M059J (cell line): ENCODE data around the gene TSPAN15. TPM values are rescaled to one million over a fixed set of nuclear protein-coding genes. Genes with fewer than 3 reads are reported as not detected.

Experiments
- DNase-seq: peaks from one replicate; pipeline ENCODE4 v3.0.0-alpha.2; 2012; ENCODE audit warnings: low read depth
- total RNA-seq: library from RNA; depleted of rRNA; stranded (reverse); fragments of >200 nt; shearing (Covaris generic); gene quantifications from 2 replicates; pipeline ENCODE4 v1.2.3, GENCODE V29; 2014; rRNA removed

The TSPAN15 gene
- total RNA-seq, 1 experiment from 2014 or later: 109 TPM

DNA sequence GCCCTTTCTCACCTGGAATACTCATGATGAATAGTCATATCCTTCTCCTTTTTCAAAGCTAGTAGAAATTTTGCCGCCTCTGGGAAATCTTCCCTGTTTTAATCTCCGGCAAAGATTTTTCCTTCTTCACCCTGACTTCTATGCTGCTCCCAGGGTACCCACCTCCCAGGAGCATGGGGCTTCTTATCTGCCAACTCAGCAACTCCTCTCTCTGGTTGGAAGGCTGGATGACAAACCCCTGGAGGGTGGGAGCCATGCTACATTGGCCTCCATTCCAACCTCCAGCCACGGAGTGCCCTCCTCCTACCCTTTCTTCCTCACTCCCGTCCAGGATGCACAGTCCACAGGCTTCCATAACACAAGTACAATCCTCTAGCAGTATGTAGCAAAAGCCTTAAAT, 102.1 kb downstream of the TSPAN15 start:
- DNase-seq: no peak

DNA sequence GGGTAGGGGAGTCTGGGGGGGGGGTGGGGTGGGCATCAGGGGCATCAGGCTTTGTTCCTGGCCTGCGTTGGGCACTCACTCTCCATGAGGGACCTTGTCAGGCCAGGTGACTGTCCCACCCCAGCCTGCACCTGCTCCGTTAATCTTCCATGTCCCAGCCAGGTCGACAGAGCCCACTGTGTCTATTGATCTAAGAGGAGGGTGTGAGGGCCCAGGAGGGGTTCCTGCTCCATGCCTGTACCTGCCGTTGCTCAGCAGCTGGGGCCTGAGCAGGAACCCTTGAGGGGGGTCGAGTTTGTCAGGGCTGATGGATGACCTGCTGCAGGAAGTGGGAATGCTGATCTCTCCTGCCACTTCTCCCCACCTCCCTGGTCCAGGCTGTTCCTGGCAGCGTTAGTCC, 103.3 kb downstream of the TSPAN15 start:
- DNase-seq: no peak

Other genes with a start within 250 kb of the TSPAN15 start
- 0.27 and 3.4 TPM in 2 replicates for gene HKDC1, start 231.1 kb upstream of the TSPAN15 start, total RNA-seq
- 46.9 and 70.9 TPM in 2 replicates for gene HK1, start 173.0 kb upstream of the TSPAN15 start, total RNA-seq
- gene TACR2, start 34.5 kb upstream of the TSPAN15 start, total RNA-seq: 0.05 and 0.15 TPM in 2 replicates
- gene NEUROG3, start 122.0 kb downstream of the TSPAN15 start, total RNA-seq: not detected in 2 replicates
- gene FAM241B, start 178.8 kb downstream of the TSPAN15 start, total RNA-seq: 1.9 and 2.8 TPM in 2 replicates